GM12864 (cell line): ENCODE results near the gene UVRAG.
"Not testable (repeated sequence)": the region's sequence is repeated elsewhere in the genome, so short reads cannot be mapped to it uniquely, and the experiment has no call there.

ENCODE experiments used
- DNase-seq: peaks from one replicate; pipeline ENCODE4 v3.0.0-alpha.2; 2011; ENCODE audit warnings: low read depth
- H3K4me3 ChIP-seq: 2 replicates; pipeline ENCODE4 v1.5.1; 2011; ENCODE audit warnings: mild to moderate bottlenecking, low read depth, low read length, control low read depth
- CTCF ChIP-seq: IDR thresholded peaks from 2 replicates; pipeline ENCODE4 v1.5.1; 2011; ENCODE audit warnings: low read depth, mild to moderate bottlenecking, moderate library complexity, low read length, control low read depth, inconsistent platforms; ENCODE audit errors: missing control alignments

The UVRAG gene

GRCh38 chr11:75921808-75922207 lies 106.8 kb downstream of the UVRAG start:
- no peak overlapping the region for H3K4me3 ChIP-seq
- no peak for DNase-seq
- no peak for TF ChIP-seq CTCF

- DNase-seq: no peak
- H3K4me3 ChIP-seq: no peak overlapping the region
- no peak for TF ChIP-seq CTCF
These were observed 110.2 kb downstream of the UVRAG start for GRCh38 chr11:75924966-75925784.

- no peak overlapping the region for H3K4me3 ChIP-seq
- DNase-seq: no peak
- no peak for TF ChIP-seq CTCF
These were observed 110.8 kb downstream of the UVRAG start for GRCh38 chr11:75925785-75926164.

- no peak for DNase-seq
- H3K4me3 ChIP-seq: no peak overlapping the region
- TF ChIP-seq CTCF: no peak
These were observed 114.7 kb downstream of the UVRAG start for GRCh38 chr11:75929706-75930105.

- no peak for TF ChIP-seq CTCF
- no peak overlapping the region for H3K4me3 ChIP-seq
- no peak for DNase-seq
These were observed 115.5 kb downstream of the UVRAG start for GRCh38 chr11:75930534-75930933.

- DNase-seq: no peak
- no peak overlapping the region for H3K4me3 ChIP-seq
- no peak for TF ChIP-seq CTCF
These were observed 116.1 kb downstream of the UVRAG start for GRCh38 chr11:75931124-75931523.

GRCh38 chr11:75933736-75934135 lies 118.7 kb downstream of the UVRAG start:
- not testable (repeated sequence) for H3K4me3 ChIP-seq, DNase-seq
